ENCODE data around the gene NMRK2.

The NMRK2 gene

DNA sequence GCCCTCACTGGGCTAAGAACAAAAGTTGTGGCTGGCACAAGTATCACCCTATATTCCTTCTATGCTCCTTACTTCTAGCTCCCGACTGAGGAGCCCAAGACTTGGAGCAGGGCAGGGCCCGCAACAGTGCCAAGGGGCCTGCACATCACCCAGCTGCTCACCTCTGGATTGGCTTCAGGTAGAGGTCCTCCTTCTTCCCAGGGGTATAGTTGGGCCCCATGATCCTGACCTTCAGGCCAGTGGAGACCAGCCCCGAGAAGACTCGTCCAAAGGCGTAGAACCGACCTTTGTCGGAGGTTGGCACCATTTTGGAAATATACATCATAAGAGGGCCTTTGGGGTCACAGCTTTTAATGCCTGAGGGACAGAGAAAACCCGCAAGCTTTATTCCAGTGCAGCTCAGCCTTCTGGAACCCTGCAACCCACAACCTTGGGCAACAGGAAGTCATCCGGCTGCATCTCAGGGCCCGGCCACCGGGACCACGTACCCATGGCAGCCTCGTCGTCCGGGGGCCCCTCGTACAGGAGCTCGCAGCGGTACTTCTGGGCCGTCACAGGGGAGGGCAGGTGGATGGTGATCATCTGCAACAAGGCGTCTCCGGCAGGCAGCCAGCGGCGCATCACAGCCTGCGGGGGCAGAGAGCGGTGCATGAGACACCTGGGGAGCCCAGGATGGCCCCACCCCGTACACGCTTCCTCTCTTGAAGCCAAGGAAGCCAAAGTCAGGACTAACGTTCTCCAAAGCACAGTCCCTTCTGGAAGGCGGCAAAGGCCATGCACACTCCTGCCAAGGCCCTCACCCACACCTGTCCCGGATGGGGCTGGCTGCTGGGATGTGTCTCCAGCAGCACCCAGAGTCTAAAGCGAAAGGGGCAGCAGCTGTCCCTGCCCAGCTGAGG is 47.7 kb downstream of the NMRK2 start:
- DNase-seq (ENCODE audit: extremely low spot score): no peak
- no peak for TF ChIP-seq ARNT (IDR thresholded peaks at IDR 0.05)
- TF ChIP-seq SP1 (IDR thresholded peaks at IDR 0.05): no peak
- no peak for TF ChIP-seq SUZ12 (IDR thresholded peaks at IDR 0.05)
- TF ChIP-seq FOXK2 (IDR thresholded peaks at IDR 0.05): no peak
- POLR2A ChIA-PET: interaction anchor here (0.7 to 2.3 kb wide), 3 partner anchors 10 to 12 kb away, joined by 4 to 10 read pairs (median 8); partner anchors contain the start of gene DAPK3
- CTCF ChIA-PET: no interaction called here

DNA sequence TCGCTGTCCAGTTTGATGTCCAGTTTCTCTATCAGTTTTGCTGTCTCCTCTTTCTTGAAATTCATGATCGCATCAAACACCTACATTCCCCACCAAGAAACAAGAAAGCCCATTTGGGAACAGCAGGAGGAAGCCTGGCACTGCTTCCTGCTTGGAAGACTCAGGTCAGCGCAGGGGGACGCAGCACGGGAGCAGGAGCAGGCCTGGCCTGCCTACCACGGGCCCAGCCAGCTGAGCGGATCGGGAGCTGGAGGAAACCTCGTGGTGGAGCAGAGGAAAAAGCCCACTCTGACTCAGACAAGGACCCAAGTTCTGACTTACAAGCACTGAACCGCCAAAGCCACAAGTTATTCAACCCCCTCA is 48.5 kb downstream of the NMRK2 start:
- no peak for DNase-seq (ENCODE audit: extremely low spot score)
- TF ChIP-seq ZNF384 (IDR thresholded peaks at IDR 0.05): no peak
- POLR2A ChIA-PET: interaction anchor here (0.6 to 2.3 kb wide), 2 partner anchors 9 to 12 kb away, joined by 3 to 10 read pairs; no protein-coding TSS in a partner anchor
- CTCF ChIA-PET: no interaction called here

DNA sequence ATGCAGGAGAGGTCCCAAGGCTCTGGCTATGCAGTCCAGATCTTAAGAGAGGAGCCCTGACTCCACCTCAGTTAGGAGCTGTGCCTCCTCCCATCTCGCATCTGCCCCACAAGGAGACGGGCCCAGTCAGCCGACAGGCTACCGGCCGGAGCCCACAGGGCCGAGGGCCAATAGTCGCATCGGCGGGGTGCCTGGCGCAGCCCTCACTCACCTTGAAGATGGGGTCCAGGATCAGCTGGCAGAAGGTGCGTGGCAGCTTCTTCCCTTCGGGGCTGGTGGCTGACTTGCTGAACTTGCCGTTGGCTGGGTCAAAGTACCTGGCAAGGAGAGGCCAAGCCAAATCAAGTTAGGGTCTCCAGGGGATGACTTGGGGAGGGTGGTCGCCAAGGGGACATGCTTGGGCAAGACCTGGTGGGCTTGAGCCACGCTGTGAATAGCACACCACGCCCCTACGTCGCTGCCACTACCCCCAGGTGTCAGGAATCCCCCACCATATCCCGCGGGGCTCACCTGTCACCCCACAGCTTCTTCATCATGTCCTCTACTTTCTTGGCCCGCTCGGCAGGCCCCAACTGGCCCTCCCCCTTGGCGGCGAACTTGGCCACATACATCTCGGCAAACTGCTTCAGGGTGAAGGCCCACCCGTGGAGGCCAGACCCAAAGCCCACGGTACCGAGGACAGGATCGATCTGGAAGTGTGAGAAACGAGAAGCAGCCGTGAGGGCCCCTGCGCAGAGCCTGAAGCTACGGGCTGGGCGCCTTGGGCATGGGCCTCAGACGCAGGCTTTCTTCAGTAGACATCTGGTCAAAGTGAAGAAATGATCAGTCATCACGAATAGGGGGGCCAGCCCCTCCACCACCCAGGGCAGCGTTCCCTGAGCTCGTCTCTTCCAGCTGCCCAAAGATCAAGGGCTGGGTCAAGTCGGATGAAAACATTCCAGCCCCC is 49.1 kb downstream of the NMRK2 start:
- ChIA-PET CTCF (no interaction called here), POLR2A (interaction anchor here (0.5 to 4.2 kb wide), 4 partner anchors 10 to 84 kb away, joined by 3 to 39 read pairs (median 8); partner anchors contain the start of gene DAPK3)
- no peak for DNase-seq (ENCODE audit: extremely low spot score)
- TF ChIP-seq ARNT (IDR thresholded peaks at IDR 0.05) (no peak), FOXA1 (IDR thresholded peaks at IDR 0.05) (no peak), LEF1 (IDR thresholded peaks at IDR 0.05; ENCODE audit: borderline replicate concordance) (no peak), NFRKB (IDR thresholded peaks at IDR 0.05) (no peak), SP1 (IDR thresholded peaks at IDR 0.05) (no peak), CTBP1 (IDR thresholded peaks at IDR 0.05; ENCODE audit: borderline replicate concordance) (no peak), HDGF (IDR thresholded peaks at IDR 0.05; ENCODE audit: borderline replicate concordance) (no peak), TARDBP (IDR thresholded peaks at IDR 0.05) (no peak), L3MBTL2 (conservative IDR thresholded peaks at IDR 0.05) (no peak), FOXK2 (IDR thresholded peaks at IDR 0.05) (no peak), BHLHE40 (IDR thresholded peaks at IDR 0.05; ENCODE audit: borderline replicate concordance) (no peak), SUZ12 (IDR thresholded peaks at IDR 0.05) (no peak), ELF4 (IDR thresholded peaks at IDR 0.05) (no peak), ZNF384 (IDR thresholded peaks at IDR 0.05) (no peak), FOXM1 (IDR thresholded peaks at IDR 0.05; ENCODE audit: borderline replicate concordance) (no peak)
- TF ChIP-seq, protein P1, sequence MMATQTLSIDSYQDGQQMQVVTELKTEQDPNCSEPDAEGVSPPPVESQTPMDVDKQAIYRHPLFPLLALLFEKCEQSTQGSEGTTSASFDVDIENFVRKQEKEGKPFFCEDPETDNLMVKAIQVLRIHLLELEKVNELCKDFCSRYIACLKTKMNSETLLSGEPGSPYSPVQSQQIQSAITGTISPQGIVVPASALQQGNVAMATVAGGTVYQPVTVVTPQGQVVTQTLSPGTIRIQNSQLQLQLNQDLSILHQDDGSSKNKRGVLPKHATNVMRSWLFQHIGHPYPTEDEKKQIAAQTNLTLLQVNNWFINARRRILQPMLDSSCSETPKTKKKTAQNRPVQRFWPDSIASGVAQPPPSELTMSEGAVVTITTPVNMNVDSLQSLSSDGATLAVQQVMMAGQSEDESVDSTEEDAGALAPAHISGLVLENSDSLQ (IDR thresholded peaks at IDR 0.05): no peak

DNA sequence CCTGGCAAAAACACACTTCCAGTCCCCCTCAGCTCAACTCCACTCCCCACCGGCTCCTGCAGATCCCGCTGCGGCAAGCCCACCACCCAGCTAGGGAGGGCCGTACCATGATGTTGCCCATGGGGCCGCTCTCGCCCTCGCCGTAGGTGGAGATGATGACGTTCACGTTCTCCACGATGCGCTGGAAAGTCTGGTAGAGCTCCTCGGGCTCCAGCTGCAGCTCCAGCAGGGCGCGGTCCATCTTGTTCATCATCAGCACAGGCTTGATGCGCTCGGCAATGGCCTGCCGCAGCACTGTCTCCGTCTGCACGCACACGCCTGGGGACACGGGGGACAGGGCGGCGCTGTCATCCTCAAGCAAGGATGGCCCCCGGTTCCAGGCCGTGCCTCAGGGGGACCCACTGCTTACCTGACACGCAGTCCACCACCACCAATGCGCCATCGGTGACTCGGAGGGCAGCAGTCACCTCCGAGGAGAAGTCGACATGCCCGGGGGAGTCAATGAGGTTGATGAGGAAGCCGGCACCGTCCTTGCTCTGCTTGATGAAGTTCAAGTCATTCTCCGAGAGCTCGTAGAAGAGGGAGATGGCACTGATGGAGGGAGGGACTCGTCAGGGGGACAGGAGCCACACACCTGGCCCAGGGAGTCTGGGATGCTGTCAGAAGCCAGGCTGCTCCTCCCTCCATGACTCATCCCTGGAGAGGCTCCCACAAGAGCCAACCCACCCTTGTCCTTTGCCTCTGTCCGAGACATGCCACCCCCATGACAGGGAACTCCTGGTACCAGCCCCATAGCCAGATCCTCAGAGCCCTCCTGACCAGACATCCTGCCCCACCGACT is 50.1 kb downstream of the NMRK2 start:
- TF ChIP-seq SP1 (IDR thresholded peaks at IDR 0.05) (no peak), CTBP1 (IDR thresholded peaks at IDR 0.05; ENCODE audit: borderline replicate concordance) (no peak), FOXK2 (IDR thresholded peaks at IDR 0.05) (no peak), TARDBP (IDR thresholded peaks at IDR 0.05) (no peak), L3MBTL2 (conservative IDR thresholded peaks at IDR 0.05) (no peak), ARNT (IDR thresholded peaks at IDR 0.05) (no peak), LEF1 (IDR thresholded peaks at IDR 0.05; ENCODE audit: borderline replicate concordance) (no peak), FOXM1 (IDR thresholded peaks at IDR 0.05; ENCODE audit: borderline replicate concordance) (no peak), ELF4 (IDR thresholded peaks at IDR 0.05) (no peak), BHLHE40 (IDR thresholded peaks at IDR 0.05; ENCODE audit: borderline replicate concordance) (no peak), SUZ12 (IDR thresholded peaks at IDR 0.05) (no peak), ZNF384 (IDR thresholded peaks at IDR 0.05) (no peak), HDGF (IDR thresholded peaks at IDR 0.05; ENCODE audit: borderline replicate concordance) (no peak), FOXA1 (IDR thresholded peaks at IDR 0.05) (no peak), NFRKB (IDR thresholded peaks at IDR 0.05) (no peak)
- TF ChIP-seq, protein P1 (IDR thresholded peaks at IDR 0.05): no peak
- DNase-seq (ENCODE audit: extremely low spot score): no peak
- ChIA-PET CTCF (no interaction called here), POLR2A (interaction anchor here (0.5 to 4.2 kb wide), 4 partner anchors 11 to 83 kb away, joined by 5 to 39 read pairs (median 22); partner anchors contain the start of gene DAPK3)

DNA sequence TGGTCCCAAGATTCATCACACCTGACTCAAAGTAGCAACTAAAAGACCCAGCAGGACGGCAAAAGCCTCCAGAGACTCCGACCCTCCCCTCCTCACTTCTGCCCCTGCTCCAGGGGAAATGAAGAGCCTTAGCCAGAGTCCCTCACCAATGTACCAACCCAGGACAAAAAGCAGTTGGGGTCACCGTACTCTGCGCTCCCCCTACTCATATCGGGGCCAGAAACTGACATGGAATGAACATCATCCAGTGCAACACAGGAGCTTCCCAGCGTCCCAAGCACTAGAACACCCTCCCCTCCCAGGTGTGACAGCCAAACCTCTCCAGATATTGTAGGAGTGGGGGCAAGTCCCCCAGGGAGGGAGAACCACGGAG is 50.7 kb downstream of the NMRK2 start:
- ChIA-PET CTCF (no interaction called here), POLR2A (interaction anchor here (2.4 to 4.2 kb wide), 3 partner anchors 8 to 15 kb away, joined by 24 to 39 read pairs (median 35); partner anchors contain the start of gene DAPK3)
- no peak for DNase-seq (ENCODE audit: extremely low spot score)
- TF ChIP-seq FOXK2 (IDR thresholded peaks at IDR 0.05) (no peak), ELF4 (IDR thresholded peaks at IDR 0.05) (no peak), ARNT (IDR thresholded peaks at IDR 0.05) (no peak), HDGF (IDR thresholded peaks at IDR 0.05; ENCODE audit: borderline replicate concordance) (no peak), BHLHE40 (IDR thresholded peaks at IDR 0.05; ENCODE audit: borderline replicate concordance) (no peak), FOXM1 (IDR thresholded peaks at IDR 0.05; ENCODE audit: borderline replicate concordance) (no peak), ZNF384 (IDR thresholded peaks at IDR 0.05) (no peak), SP1 (IDR thresholded peaks at IDR 0.05) (no peak), TARDBP (IDR thresholded peaks at IDR 0.05) (no peak)
- TF ChIP-seq, protein P1 (IDR thresholded peaks at IDR 0.05): no peak

All from HEK293T (cell line).